ENCODE measurements around the gene VASH1.

- TF ChIP-seq CTCF (optimal IDR thresholded peaks at IDR 0.05 in 1 of 3, IDR thresholded peaks at IDR 0.05 in 1 of 3, conservative IDR thresholded peaks at IDR 0.05 in 1 of 3; ENCODE audit: extremely low read depth in 1 of 3, insufficient read depth in 2 of 3, low read length in 3 of 3) (no peak), EZH2 (IDR thresholded peaks at IDR 0.05; ENCODE audit: low read length) (no peak)
These were observed 49.3 kb downstream of the VASH1 start for GRCh38 chr14:76810525-76810924.

All from keratinocyte (primary cell).